ENCODE data around the gene NUMBL. TPM values are rescaled to one million over a fixed set of nuclear protein-coding genes. Genes with fewer than 3 reads are reported as not detected.

NUMBL gene
- total RNA-seq, 4 donors from 2014 or later = 35.8 to 60.6 (median 49.1) TPM

DNA sequence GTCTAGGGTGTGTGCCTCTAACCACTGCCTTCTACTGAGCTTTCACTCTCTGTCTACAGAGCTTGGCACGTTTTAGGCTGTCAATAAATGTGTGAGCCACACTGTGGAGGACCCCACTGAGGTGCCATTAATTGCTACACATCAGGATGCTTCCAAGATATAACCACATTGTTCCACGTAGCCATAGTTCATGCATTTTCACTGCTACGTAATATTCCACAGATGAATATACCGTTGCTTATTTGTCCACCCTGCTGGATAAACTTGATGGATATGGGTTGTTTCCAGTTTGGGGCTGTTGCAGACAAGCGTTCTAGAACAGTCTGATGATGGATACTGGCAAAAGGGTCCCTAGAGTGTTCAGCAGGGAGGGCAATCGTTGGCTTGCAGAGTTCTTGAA is 11.3 kb upstream of the NUMBL start:
- Histone ChIP-seq H3K27me3 (no peaks in the 10 kb centered on the region), H3K4me3 (no peak overlapping the region), H3K36me3 (peaks cover 0 to 98% of the 10 kb centered on the region in 2 donors), H3K4me1 (peaks cover 0 to 16% (median 0%) of the 10 kb centered on the region in 3 donors), H3K27ac (peak overlapping the region in 1 of 4 donors; percentile 44), H3K9me3 (no peaks in the 10 kb centered on the region)
- WGBS, 2 donors (ENCODE audit: low coverage in 1 of 2) = 87 to 92% methylated on average over 4 to 5 of the region's 6 CpGs
- no peak for ATAC-seq
- TF ChIP-seq CTCF (IDR thresholded peaks at IDR 0.05) (no peak), POLR2AphosphoS5 (IDR thresholded peaks at IDR 0.05) (no peak), EP300 (IDR thresholded peaks at IDR 0.05) (no peak), POLR2A (IDR thresholded peaks at IDR 0.05) (no peak)

DNA sequence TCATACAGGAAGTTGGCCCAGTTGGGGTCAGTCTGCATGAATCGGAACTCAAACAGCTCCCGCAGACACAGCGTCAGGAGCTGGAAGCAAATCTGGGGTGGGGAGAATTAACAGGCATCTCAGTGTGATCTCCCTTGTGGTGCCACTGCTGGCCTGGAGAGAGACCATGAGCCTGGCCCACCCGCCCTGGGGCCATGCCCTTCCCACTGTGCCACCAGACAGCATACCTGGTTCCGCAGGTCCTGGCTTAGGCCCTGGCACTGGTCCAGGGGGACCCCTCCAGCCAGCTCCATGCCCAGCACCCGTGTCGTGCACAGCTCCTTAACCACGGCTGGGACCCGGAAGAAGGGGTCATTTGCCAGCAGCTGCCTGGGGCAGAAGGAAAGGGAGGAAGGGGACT is 9.6 kb upstream of the NUMBL start:
- WGBS, 2 donors (ENCODE audit: low coverage in 1 of 2) = no CpG with 5 or more reads among the region's 9 CpGs
- no peak for ATAC-seq

DNA sequence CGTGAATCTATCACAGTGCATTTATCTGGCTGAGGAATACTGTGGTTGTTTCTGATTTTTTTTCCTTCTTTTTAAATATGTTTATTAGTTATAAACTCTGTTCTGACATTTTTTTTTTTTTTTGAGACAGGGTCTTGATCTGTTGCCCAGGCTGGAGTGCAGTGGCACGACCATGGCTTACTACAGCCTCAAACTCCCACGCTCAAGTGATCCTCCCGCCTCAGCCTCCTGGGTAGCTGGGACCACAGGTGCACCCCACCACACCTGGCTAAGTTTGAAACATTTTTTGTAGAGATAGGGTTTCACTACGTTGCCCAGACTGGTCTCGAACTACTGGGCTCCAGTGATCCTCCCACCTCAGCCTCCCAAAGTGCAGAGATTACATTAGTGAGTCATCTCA is 6.6 kb upstream of the NUMBL start:
- no peak overlapping the region for H3K27ac ChIP-seq
- peaks cover 0 to 97% of the 10 kb centered on the region in 2 donors for H3K36me3 ChIP-seq
- WGBS, 2 donors (ENCODE audit: low coverage in 1 of 2) = 86% methylated on average over 1 to 6 of the region's 6 CpGs
- ATAC-seq = no peak
- no peak overlapping the region for H3K4me3 ChIP-seq
- no peaks in the 10 kb centered on the region for H3K27me3 ChIP-seq
- TF ChIP-seq EP300 (IDR thresholded peaks at IDR 0.05) = no peak
- no peak for TF ChIP-seq CTCF (IDR thresholded peaks at IDR 0.05)
- no peak for TF ChIP-seq POLR2AphosphoS5 (IDR thresholded peaks at IDR 0.05)
- TF ChIP-seq POLR2A (IDR thresholded peaks at IDR 0.05) = no peak
- no peaks in the 10 kb centered on the region for H3K9me3 ChIP-seq
- H3K4me1 ChIP-seq = peaks cover 0 to 2% (median 0%) of the 10 kb centered on the region in 3 donors

More for the DNA sequence above, 9.6 kb upstream of the NUMBL start:
- H3K27ac ChIP-seq = no peak overlapping the region
- H3K9me3 ChIP-seq = no peaks in the 10 kb centered on the region
- H3K4me1 ChIP-seq = peaks cover 0 to 16% (median 0%) of the 10 kb centered on the region in 3 donors
- TF ChIP-seq POLR2A (IDR thresholded peaks at IDR 0.05) (no peak), EP300 (IDR thresholded peaks at IDR 0.05) (no peak), POLR2AphosphoS5 (IDR thresholded peaks at IDR 0.05) (no peak), CTCF (IDR thresholded peaks at IDR 0.05) (no peak)
- H3K27me3 ChIP-seq = no peaks in the 10 kb centered on the region
- H3K36me3 ChIP-seq = peaks cover 0 to 98% of the 10 kb centered on the region in 2 donors
- no peak overlapping the region for H3K4me3 ChIP-seq

DNA sequence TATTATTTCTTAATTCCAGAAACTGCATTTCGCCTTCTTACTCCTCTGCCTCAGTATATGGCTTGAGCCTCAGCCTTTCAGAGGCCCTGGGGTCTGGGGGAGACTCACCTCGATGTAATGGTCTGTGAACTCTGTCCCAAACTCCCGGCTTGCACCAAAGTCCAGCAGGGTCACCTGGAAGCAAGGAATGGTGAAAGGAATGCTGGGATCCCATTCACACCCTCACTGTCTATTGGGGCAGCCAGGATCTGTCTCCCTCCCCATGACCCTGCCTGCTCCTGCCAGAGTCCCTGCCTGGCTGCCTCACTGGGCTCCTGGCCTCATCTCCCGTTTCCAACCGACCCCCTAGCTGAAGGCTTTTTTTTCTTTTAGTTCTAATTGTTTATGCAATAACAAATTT is 5.4 kb upstream of the NUMBL start:
- ATAC-seq = no peak
- peaks cover 0 to 89% of the 10 kb centered on the region in 2 donors for H3K36me3 ChIP-seq
- WGBS, 2 donors (ENCODE audit: low coverage in 1 of 2) = 81 to 86% methylated on average over 4 of the region's 5 CpGs

More for the DNA sequence above, 5.4 kb upstream of the NUMBL start:
- H3K4me3 ChIP-seq = no peak overlapping the region
- TF ChIP-seq EP300 (IDR thresholded peaks at IDR 0.05) (no peak), CTCF (IDR thresholded peaks at IDR 0.05) (no peak), POLR2AphosphoS5 (IDR thresholded peaks at IDR 0.05) (no peak), POLR2A (IDR thresholded peaks at IDR 0.05) (no peak)
- peaks cover 0 to 13% (median 8%) of the 10 kb centered on the region in 3 donors for H3K4me1 ChIP-seq
- H3K27ac ChIP-seq = no peak overlapping the region
- H3K27me3 ChIP-seq = no peaks in the 10 kb centered on the region
- no peaks in the 10 kb centered on the region for H3K9me3 ChIP-seq

Data from gastroesophageal sphincter (tissue), 4 donors.